GM19043 (cell line): ENCODE data around the gene GATAD1.
"Not testable (repeated sequence)": the region's sequence is repeated elsewhere in the genome, so short reads cannot be mapped to it uniquely, and the experiment has no call there.

ENCODE experiments used
- ATAC-seq: cut with Tn5 transposase; IDR thresholded peaks from one replicate; pipeline ENCODE4 v1.9.1; 2021; ENCODE audit warnings: low read depth; ENCODE audit not compliant: unreplicated experiment

Gene GATAD1

DNA sequence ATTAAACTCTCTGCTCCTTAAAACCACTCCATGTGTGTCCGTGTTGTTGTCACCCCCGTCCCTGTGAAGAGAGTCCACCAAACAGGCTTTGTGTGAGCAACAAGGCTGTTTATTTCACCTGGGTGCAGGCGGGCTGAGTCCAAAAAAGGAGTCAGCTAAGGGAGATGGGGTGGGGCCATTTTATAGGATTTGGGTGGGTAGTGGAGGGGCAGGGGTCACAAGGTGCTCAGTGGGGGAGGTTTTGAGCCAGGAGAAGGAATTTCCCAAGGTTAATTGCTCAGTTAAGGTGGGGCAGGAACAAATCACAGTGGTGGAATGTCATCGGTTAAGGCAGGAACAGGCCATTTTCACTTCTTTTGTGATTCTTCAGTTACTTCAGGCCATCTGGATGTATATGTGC lies 31.9 kb downstream of the GATAD1 start:
- not testable (repeated sequence) for ATAC-seq

DNA sequence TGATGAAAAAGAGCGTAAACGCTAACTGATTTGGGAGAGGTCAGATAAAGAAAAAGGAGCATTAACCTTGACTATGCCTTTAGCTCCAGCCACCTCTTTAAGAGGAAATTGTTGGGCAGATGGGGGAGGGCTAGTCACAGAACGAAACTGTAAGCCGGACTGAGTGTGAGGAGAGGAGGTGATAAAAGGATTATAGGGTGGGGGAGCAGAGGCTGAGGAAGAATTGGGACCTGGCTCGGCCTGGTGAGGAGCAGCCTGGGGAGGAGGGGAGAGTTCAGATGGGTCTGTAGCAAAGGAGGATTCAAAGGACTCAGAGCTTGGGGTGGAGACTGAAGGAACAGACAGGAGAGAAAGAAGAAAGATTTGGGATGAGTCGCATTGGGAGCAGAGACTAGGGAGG lies 36.3 kb downstream of the GATAD1 start:
- not testable (repeated sequence) for ATAC-seq

DNA sequence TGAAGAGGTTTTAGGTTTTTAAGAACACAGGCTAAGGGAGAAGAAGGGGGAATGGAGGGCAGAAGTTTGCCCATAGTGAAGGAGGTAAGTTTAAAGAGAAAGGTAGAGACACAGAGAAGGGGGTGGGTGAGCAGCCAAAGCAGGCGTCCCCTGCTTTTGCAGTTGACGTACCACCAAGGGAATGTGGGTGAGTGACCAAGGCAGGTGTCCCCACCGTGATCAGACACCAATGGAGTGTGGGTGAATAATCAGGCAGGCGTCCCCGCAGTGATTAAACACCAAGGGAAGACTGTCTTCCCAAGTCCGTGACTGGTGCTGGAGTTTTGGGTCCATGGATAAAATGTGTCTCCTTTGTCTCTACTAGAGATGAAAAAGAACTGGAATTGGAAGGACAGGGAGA lies 36.9 kb downstream of the GATAD1 start:
- not testable (repeated sequence) for ATAC-seq

DNA sequence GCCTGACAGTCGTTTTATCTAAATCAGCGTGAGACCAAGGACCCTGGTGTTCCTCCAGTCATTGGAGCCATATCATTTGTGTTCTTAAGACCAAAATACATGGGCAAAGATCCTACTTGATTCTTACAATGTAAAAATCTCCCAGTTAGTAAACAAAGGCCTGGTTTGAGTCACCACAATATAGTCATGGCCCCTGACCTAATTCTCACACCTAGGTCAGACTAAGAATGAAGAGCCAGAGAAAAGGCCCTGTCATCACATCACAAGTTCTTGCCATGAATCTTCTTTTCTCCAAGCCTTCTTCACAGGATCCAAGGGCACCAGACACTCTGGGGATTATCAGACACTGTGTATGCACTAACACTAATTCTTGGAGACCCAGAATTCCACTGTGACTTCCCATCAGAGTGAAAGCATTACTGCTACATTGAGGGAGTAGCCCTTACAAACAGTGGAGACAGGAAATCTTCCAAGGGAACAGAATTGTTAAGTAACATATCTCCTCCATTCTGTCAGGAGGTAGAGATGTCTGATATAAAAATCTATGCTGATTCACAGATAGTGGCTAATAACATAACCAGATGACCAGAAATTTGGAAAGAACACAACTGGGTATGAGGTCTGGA lies 38.1 kb downstream of the GATAD1 start:
- no peak for ATAC-seq

DNA sequence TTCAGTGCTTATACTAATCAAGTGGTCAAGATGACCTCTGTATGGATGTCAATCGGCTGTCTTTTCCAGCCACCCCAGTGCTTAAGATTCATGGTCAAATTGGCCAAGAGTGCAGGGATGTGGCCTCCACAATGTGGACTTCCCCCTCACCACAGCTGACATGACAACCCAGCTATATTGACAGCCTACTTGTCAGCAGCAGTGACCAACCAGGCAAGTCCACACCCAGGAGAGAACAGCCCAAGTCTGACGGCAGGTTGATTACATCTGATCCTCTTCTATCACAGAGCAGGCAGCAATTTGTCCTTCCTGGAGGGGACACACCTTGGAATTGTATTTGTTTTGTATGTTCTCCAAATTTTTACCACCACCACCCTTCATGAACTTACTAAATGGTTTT lies 38.7 kb downstream of the GATAD1 start:
- no peak for ATAC-seq

DNA sequence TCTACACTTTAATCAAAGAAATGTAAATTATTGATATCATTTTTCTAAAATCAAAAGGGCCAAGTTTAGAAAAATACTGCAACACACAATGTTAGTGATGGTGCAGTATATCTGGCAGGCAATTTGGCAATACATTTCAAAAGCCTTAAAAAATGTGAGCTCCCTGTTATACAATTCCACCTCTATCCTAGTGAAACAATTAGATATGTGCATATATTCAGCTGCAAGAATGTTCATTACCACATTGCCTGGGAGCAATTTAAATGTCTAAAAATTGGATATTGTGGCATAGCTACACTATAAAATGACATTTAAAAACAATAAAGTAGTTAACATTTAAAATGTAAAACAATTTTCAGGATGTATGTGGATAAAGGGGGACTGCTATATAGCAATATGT lies 40.5 kb downstream of the GATAD1 start:
- ATAC-seq = no peak

DNA sequence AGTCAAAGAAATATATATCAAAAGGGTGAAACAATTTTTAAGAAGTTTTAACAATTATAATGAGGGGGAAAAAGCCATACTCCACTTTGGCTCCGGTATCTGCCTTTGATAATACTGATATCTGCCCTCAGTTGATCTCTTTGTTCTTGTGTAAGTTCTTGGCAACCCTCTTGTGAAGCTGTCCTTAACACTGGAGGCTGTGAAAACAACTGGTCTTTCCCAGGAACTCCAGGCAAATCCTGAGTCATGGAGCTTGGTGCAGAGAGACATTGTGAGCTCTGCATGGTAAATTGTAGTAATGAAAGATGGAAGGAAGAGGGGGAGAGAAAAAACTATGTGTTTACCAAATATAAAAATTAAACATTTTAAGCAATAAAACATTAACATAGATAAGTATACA lies 42.4 kb downstream of the GATAD1 start:
- ATAC-seq = no peak

DNA sequence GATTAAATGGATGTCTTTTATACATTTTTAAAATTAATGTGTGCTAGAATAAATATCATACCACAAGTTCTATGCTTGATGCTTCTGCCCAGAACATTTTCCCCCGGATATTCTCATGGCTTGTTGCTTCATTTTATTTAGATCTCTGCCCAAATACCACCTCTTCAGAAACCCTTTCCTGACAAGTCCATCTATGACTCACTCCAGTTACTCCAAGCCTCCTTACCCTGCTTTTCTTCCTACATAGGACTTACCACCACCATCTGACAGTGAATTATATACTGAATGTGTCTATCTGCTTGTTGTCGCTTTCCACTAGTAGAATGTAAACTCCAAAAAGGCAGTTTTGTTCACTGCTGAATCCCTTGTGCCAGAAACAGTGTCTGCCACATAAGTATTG lies 49.6 kb downstream of the GATAD1 start:
- ATAC-seq = no peak

DNA sequence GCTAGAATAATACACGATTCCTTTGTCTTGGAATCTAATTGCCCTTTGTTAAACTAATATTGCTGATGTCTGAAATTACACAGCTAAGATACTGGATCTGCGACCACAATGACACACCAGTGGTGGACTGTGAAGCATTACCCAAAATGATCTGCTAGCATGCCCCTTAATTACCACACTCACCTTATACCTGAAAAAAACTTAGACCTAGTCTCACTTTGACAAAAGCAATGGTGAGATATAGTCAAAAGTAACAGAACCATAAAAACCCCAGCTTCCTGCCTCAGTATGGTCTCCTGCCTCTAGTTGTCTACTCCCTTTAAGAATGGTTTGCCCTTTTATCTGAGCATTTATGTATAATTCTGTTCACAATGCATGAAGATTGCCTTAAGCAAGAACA lies 51.3 kb downstream of the GATAD1 start:
- no peak for ATAC-seq

DNA sequence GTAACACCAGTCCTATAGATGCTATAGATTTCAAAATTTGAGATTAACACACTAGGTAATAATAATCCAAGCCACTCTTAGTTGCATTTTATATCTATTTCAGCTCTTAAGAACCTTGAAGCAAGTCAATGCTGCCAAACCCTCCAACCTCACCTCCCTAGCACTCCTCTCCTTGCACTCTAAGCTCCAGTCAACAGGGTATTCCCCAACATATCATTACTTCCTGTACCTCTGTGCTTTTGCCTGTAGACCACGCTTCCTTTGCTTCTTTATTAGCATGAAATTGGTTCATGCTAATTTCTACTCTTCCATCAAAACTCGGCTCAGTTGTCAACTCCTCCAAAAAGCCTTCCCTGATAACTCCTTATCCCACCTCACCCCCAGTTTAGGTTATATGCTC lies 56.5 kb downstream of the GATAD1 start:
- no peak for ATAC-seq

DNA sequence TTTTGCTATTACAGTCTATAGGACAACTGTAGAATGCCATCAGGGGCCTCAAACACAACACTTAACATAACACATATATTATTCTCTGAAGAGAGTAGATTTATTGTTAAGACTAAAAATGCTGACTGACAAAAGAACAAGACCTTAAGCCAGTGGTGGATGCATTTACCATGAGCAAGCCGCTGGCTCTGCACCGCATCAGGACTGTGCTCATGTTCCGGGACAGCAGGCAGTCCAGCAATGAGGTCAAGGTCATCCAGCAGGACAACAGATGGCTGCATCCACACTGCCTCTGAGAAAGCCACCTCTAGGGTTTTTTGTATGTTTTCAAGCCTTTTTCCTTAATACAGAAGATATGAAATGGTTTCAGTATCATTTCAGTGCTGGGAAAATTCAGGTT lies 57.3 kb downstream of the GATAD1 start:
- no peak for ATAC-seq

DNA sequence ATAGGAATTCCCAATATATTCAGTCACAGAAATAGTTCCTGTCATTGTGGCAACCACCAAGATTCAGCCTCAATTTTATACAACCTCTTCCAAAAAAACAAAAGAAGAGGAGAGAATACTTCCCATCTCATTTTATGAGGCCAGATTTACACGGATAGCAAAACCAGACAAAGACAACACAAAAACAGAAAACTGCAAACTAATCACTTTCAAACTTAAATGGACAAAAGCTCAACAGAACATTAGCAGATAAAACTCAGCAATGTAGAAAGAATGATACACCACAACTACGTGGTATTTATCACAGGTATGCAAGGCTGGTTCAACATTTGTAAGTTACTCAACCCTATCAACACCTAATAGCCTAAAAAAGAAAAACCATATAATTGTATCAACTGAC lies 59.1 kb downstream of the GATAD1 start:
- no peak for ATAC-seq

DNA sequence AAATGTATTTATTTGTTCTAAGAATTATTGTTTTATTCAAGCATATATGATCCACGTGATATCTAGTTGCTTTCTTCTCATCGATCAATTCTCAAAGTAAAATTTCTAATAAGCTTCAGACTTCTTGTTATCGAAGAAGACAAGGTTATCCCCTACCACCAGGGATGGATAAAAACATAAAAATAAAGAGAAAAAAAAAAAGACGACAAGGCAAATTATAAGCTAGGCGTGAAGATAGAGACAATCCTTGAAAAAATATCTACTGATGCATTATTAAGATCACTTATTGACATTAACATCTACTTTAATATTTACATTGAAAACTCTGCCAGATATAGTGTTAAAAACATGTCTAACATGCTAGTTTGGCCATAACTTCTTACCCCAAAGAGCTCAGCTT lies 61.7 kb downstream of the GATAD1 start:
- ATAC-seq = no peak
